GM10847 (cell line): ENCODE measurements around the gene SZRD1.

Experiments
- POLR2A ChIP-seq: IDR thresholded peaks from 2 replicates; pipeline ENCODE4 v1.6.1; 2011; ENCODE audit not compliant: insufficient read length; ENCODE audit errors: extremely low read depth

SZRD1 gene

GRCh38 chr1:16385659-16386453, 18.8 kb downstream of the SZRD1 start:
- TF ChIP-seq POLR2A: no peak

GRCh38 chr1:16386454-16387113, 19.5 kb downstream of the SZRD1 start:
- no peak for TF ChIP-seq POLR2A

GRCh38 chr1:16387201-16388188, 20.5 kb downstream of the SZRD1 start:
- no peak for TF ChIP-seq POLR2A

- TF ChIP-seq POLR2A: no peak
These were observed 24.4 kb downstream of the SZRD1 start for GRCh38 chr1:16391411-16391810.

GRCh38 chr1:16392740-16393569, 25.9 kb downstream of the SZRD1 start:
- TF ChIP-seq POLR2A: no peak

- TF ChIP-seq POLR2A: no peak
These were observed 26.8 kb downstream of the SZRD1 start for GRCh38 chr1:16393570-16394521.

GRCh38 chr1:16394977-16395376, 27.9 kb downstream of the SZRD1 start:
- no peak for TF ChIP-seq POLR2A

- TF ChIP-seq POLR2A: no peak
These were observed 29.5 kb downstream of the SZRD1 start for GRCh38 chr1:16396591-16396990.

GRCh38 chr1:16397120-16397519, 30.1 kb downstream of the SZRD1 start:
- TF ChIP-seq POLR2A: no peak

GRCh38 chr1:16398371-16398953, 31.4 kb downstream of the SZRD1 start:
- TF ChIP-seq POLR2A: no peak

- TF ChIP-seq POLR2A: no peak
These were observed 35.7 kb downstream of the SZRD1 start for GRCh38 chr1:16402742-16403141.

- no peak for TF ChIP-seq POLR2A
These were observed 38.4 kb downstream of the SZRD1 start for GRCh38 chr1:16405441-16405840.

- TF ChIP-seq POLR2A: no peak
These were observed 39.8 kb downstream of the SZRD1 start for GRCh38 chr1:16406868-16407267.

GRCh38 chr1:16409536-16410152, 42.6 kb downstream of the SZRD1 start:
- no peak for TF ChIP-seq POLR2A
